ENCODE results near the gene ATP9A. TPM values are rescaled to one million over a fixed set of nuclear protein-coding genes. Genes with fewer than 3 reads are reported as not detected.

Gene ATP9A
- total and polyA plus RNA-seq, 4 donors, result 2.4 to 16.7 (median 9.9) TPM

DNA sequence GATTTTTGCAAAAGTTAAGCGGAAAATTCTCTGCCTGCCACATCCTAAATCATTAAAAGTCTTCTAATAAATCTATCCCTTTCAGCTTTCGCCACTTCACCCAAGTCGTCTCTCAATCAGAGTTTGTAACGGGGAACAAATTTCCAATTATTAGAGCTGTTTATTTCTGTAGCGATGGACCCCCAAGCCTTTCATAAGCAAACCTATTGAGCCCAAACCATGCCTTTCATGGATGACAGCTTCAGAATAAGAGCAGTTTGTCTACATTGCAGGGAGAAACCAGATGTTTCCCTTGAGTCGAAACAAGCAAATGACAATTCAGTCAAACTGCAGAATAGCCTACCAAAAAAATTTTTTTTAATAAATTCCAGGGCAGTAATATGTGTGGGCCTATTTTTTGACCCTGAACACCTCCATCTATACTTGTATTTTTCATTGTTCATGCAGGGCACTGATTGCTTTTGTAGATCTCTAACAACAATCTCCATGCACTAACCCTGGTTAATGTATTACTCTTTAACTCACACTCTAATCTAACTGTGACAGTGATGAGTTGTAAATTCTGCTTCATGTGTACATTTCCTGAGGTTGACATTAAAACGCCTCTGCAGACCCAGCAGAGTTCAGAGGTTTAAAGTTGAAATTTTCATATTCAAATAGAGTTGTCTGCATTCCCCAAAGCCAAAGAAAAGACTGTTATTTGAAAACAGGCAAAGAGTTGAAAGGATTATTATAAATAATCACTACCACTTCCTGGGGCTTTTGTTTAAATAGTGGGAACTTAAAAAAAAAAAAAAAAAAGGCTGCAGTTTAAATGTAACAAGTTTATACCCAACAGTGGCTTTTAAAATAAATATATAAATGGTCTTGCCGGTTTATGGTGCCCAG is 64.5 kb downstream of the ATP9A start:
- Histone ChIP-seq H3K9me3 (ENCODE audit: control insufficient read depth in 4 of 4, low read length in 3 of 4) (no peaks in the 10 kb centered on the region), H3K4me3 (ENCODE audit: low read depth in 1 of 3, low read length in 3 of 3) (no peak overlapping the region), H3K27ac (ENCODE audit: low read depth in 1 of 2, low read length in 2 of 2) (no peak overlapping the region), H3K9ac (ENCODE audit: low read depth in 1 of 2, low read length in 2 of 2) (no peak overlapping the region), H3K4me1 (ENCODE audit: control insufficient read depth in 4 of 4, insufficient read depth in 4 of 4, low read length in 3 of 4) (peaks cover 0 to 3% (median 1%) of the 10 kb centered on the region in 4 donors), H3K27me3 (ENCODE audit: control insufficient read depth in 4 of 4, insufficient read depth in 4 of 4, low read length in 3 of 4) (no peaks in the 10 kb centered on the region), H3K36me3 (ENCODE audit: control insufficient read depth in 4 of 4, insufficient read depth in 3 of 4, low read depth in 1 of 4, low read length in 3 of 4) (no peaks in the 10 kb centered on the region)
- WGBS, result 67% methylated on average over 8 of the region's 8 CpGs
- DNase-seq (ENCODE audit: low spot score), result no peak
- TF ChIP-seq YY1 (IDR thresholded peaks at IDR 0.05) (no peak), GABPA (IDR thresholded peaks at IDR 0.05 in 1 of 2, conservative IDR thresholded peaks at IDR 0.05 in 1 of 2) (no peak), SP1 (IDR thresholded peaks at IDR 0.05) (no peak), HNF4A (conservative IDR thresholded peaks at IDR 0.05) (peak in 1 of 2 donors; percentile 24), MAX (IDR thresholded peaks at IDR 0.05) (no peak), TAF1 (conservative IDR thresholded peaks at IDR 0.05) (no peak), FOXA2 (IDR thresholded peaks at IDR 0.05) (peak; percentile 63), CTCF (IDR thresholded peaks at IDR 0.05; ENCODE audit: low read depth, low read length, missing input control) (no peak), RAD21 (IDR thresholded peaks at IDR 0.05) (peak in 1 of 2 donors; percentile 24), RXRA (IDR thresholded peaks at IDR 0.05) (peak in 1 of 2 donors; percentile 60), FOXA1 (IDR thresholded peaks at IDR 0.05) (no peak)
- TF ChIP-seq, protein P1, sequence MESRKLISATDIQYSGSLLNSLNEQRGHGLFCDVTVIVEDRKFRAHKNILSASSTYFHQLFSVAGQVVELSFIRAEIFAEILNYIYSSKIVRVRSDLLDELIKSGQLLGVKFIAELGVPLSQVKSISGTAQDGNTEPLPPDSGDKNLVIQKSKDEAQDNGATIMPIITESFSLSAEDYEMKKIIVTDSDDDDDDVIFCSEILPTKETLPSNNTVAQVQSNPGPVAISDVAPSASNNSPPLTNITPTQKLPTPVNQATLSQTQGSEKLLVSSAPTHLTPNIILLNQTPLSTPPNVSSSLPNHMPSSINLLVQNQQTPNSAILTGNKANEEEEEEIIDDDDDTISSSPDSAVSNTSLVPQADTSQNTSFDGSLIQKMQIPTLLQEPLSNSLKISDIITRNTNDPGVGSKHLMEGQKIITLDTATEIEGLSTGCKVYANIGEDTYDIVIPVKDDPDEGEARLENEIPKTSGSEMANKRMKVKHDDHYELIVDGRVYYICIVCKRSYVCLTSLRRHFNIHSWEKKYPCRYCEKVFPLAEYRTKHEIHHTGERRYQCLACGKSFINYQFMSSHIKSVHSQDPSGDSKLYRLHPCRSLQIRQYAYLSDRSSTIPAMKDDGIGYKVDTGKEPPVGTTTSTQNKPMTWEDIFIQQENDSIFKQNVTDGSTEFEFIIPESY (IDR thresholded peaks at IDR 0.05), result no peak
- TF ChIP-seq, protein P2, sequence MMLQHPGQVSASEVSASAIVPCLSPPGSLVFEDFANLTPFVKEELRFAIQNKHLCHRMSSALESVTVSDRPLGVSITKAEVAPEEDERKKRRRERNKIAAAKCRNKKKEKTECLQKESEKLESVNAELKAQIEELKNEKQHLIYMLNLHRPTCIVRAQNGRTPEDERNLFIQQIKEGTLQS (IDR thresholded peaks at IDR 0.05), result no peak

GRCh38 chr20:51702556-51702955 is 65.6 kb downstream of the ATP9A start:
- no peaks in the 10 kb centered on the region for H3K9me3 ChIP-seq (ENCODE audit: control insufficient read depth in 4 of 4, low read length in 3 of 4)
- peaks cover 0 to 3% (median 1%) of the 10 kb centered on the region in 4 donors for H3K4me1 ChIP-seq (ENCODE audit: control insufficient read depth in 4 of 4, insufficient read depth in 4 of 4, low read length in 3 of 4)
- no peak overlapping the region for H3K27ac ChIP-seq (ENCODE audit: low read depth in 1 of 2, low read length in 2 of 2)
- no peak overlapping the region for H3K4me3 ChIP-seq (ENCODE audit: low read depth in 1 of 3, low read length in 3 of 3)
- no peak for DNase-seq (ENCODE audit: low spot score)
- no peaks in the 10 kb centered on the region for H3K27me3 ChIP-seq (ENCODE audit: control insufficient read depth in 4 of 4, insufficient read depth in 4 of 4, low read length in 3 of 4)
- no peaks in the 10 kb centered on the region for H3K36me3 ChIP-seq (ENCODE audit: control insufficient read depth in 4 of 4, insufficient read depth in 3 of 4, low read depth in 1 of 4, low read length in 3 of 4)
- WGBS, result 70% methylated on average over 3 of the region's 3 CpGs
- H3K9ac ChIP-seq (ENCODE audit: low read depth in 1 of 2, low read length in 2 of 2), result no peak overlapping the region
- TF ChIP-seq MAX (IDR thresholded peaks at IDR 0.05) (no peak), SP1 (IDR thresholded peaks at IDR 0.05) (no peak), CTCF (IDR thresholded peaks at IDR 0.05; ENCODE audit: low read depth, low read length, missing input control) (no peak), TAF1 (conservative IDR thresholded peaks at IDR 0.05) (no peak), JUND (IDR thresholded peaks at IDR 0.05) (no peak), NR2F2 (IDR thresholded peaks at IDR 0.05) (no peak), RAD21 (IDR thresholded peaks at IDR 0.05) (no peak)
- TF ChIP-seq, protein P3, sequence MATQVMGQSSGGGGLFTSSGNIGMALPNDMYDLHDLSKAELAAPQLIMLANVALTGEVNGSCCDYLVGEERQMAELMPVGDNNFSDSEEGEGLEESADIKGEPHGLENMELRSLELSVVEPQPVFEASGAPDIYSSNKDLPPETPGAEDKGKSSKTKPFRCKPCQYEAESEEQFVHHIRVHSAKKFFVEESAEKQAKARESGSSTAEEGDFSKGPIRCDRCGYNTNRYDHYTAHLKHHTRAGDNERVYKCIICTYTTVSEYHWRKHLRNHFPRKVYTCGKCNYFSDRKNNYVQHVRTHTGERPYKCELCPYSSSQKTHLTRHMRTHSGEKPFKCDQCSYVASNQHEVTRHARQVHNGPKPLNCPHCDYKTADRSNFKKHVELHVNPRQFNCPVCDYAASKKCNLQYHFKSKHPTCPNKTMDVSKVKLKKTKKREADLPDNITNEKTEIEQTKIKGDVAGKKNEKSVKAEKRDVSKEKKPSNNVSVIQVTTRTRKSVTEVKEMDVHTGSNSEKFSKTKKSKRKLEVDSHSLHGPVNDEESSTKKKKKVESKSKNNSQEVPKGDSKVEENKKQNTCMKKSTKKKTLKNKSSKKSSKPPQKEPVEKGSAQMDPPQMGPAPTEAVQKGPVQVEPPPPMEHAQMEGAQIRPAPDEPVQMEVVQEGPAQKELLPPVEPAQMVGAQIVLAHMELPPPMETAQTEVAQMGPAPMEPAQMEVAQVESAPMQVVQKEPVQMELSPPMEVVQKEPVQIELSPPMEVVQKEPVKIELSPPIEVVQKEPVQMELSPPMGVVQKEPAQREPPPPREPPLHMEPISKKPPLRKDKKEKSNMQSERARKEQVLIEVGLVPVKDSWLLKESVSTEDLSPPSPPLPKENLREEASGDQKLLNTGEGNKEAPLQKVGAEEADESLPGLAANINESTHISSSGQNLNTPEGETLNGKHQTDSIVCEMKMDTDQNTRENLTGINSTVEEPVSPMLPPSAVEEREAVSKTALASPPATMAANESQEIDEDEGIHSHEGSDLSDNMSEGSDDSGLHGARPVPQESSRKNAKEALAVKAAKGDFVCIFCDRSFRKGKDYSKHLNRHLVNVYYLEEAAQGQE (IDR thresholded peaks at IDR 0.05), result no peak

Measured in liver (tissue), 9 donors.